Kidney (tissue), 14 donors: ENCODE data around the gene C8A. TPM values are rescaled to one million over a fixed set of nuclear protein-coding genes. Genes with fewer than 3 reads are reported as not detected.
A peak's percentile ranks its signal among the peaks of the same experiment; 100 is the strongest.

ENCODE experiments used
- DNase-seq, 5 donors: peaks; one replicate each; pipeline ENCODE4 v3.0.0-alpha.2; 2013 to 2020
- FAIRE-seq: peaks from 2 replicates; lab custom pipeline; 2012; peaks lifted over from hg19 to GRCh38; lab: Jason Lieb, UNC
- H3K27ac ChIP-seq, 2 donors: one replicate each; pipeline ENCODE4 v1.7.0; 2013; ENCODE audit warnings: low read depth in 2 of 2, low read length in 2 of 2, inconsistent platforms in 1 of 2
- H3K27me3 ChIP-seq: one replicate; pipeline ENCODE4 v1.7.1; 2013; ENCODE audit warnings: low read length, inconsistent platforms; ENCODE audit not compliant: control insufficient read depth, insufficient read depth
- H3K36me3 ChIP-seq, 3 donors: one replicate each; pipeline versions ENCODE4 v1.7.0 to v1.7.1; 2013; ENCODE audit warnings: low read length in 3 of 3, control low read depth in 1 of 3, inconsistent platforms in 1 of 3; ENCODE audit not compliant: insufficient read depth in 3 of 3, control insufficient read depth in 2 of 3
- H3K4me1 ChIP-seq, 3 donors: one replicate each; pipeline versions ENCODE4 v1.7.0 to v1.7.1; 2013; ENCODE audit warnings: low read length in 3 of 3, inconsistent platforms in 1 of 3, low read depth in 1 of 3; ENCODE audit not compliant: control insufficient read depth in 2 of 3, insufficient read depth in 2 of 3
- H3K4me3 ChIP-seq, 3 donors: one replicate each; pipeline versions ENCODE4 v1.7.0 to v1.8.1; 2013; ENCODE audit warnings: low read length in 3 of 3, control low read depth in 1 of 3, inconsistent platforms in 1 of 3
- H3K9ac ChIP-seq, 3 donors: one replicate each; pipeline versions ENCODE4 v1.7.0 to v1.7.1; 2013; ENCODE audit warnings: low read length in 3 of 3, control low read depth in 1 of 3, inconsistent platforms in 1 of 3
- H3K9me3 ChIP-seq, 3 donors: one replicate each; pipeline versions ENCODE4 v1.7.0 to v1.7.1; 2013; ENCODE audit warnings: low read length in 3 of 3, control low read depth in 1 of 3, inconsistent platforms in 1 of 3; ENCODE audit not compliant: control insufficient read depth in 2 of 3, insufficient read depth in 1 of 3
- intact Hi-C: fragments of 100-400 bp; cut with DNase I; formaldehyde crosslinking; loops from one replicate; pipeline ENCODE4 v1.11.1; 2022
- polyA plus RNA-seq: library from polyadenylated mRNA; stranded (reverse); fragments of 350-450 nt; fragmentation: Illumina TruSeq; extraction: RNeasy Lipid Tissue Mini Kit (QIAGEN cat#74804); gene quantifications from one replicate; pipeline ENCODE4 v1.2.3, GENCODE V29; 2014; ENCODE audit warnings: low read depth, low replicate concordance; ENCODE audit not compliant: insufficient read depth
- total RNA-seq: library from RNA; stranded (reverse); fragmentation: NEBNext Ultra II Directional; extraction: Animal tissue kit (Norgen Biotek cat#: 25700); gene quantifications from one replicate; pipeline ENCODE4 v1.2.1, GENCODE V29; 2021
- TF ChIP-seq, protein P1 (sequence below): IDR thresholded peaks from 3 replicates; pipeline ENCODE4 v1.5.1; 2012; ENCODE audit warnings: mild to moderate bottlenecking, moderate library complexity, borderline replicate concordance; ENCODE audit not compliant: insufficient read depth; ENCODE audit errors: extremely low read depth
- donor health status: control.
- donor health status: control.
- donor health status: control.
- donor health status: control.
- donor health status: control.
- donor health status: DM: yes; HTN: yes; CAD: no.
- donor health status: Normal renal cell carcinoma (clear cell type).

The C8A gene
- total and polyA plus RNA-seq, 2 donors from 2014 or later: 0.09 TPM; not detected in 1

GRCh38 chr1:56915960-56916359 lies 61.4 kb downstream of the C8A start:
- DNase-seq (peak; percentile 51 to 92 (median 69)), FAIRE-seq (no peak)
- Histone ChIP-seq H3K27me3 (no peaks in the 10 kb centered on the region), H3K27ac (no peak overlapping the region), H3K9me3 (no peaks in the 10 kb centered on the region), H3K4me3 (no peak overlapping the region), H3K9ac (no peak overlapping the region), H3K36me3 (no peaks in the 10 kb centered on the region), H3K4me1 (peaks cover 3 to 21% (median 15%) of the 10 kb centered on the region in 3 donors)
- TF ChIP-seq, protein P1, sequence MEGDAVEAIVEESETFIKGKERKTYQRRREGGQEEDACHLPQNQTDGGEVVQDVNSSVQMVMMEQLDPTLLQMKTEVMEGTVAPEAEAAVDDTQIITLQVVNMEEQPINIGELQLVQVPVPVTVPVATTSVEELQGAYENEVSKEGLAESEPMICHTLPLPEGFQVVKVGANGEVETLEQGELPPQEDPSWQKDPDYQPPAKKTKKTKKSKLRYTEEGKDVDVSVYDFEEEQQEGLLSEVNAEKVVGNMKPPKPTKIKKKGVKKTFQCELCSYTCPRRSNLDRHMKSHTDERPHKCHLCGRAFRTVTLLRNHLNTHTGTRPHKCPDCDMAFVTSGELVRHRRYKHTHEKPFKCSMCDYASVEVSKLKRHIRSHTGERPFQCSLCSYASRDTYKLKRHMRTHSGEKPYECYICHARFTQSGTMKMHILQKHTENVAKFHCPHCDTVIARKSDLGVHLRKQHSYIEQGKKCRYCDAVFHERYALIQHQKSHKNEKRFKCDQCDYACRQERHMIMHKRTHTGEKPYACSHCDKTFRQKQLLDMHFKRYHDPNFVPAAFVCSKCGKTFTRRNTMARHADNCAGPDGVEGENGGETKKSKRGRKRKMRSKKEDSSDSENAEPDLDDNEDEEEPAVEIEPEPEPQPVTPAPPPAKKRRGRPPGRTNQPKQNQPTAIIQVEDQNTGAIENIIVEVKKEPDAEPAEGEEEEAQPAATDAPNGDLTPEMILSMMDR: no peak
- intact Hi-C loops: no loop called here

DNA sequence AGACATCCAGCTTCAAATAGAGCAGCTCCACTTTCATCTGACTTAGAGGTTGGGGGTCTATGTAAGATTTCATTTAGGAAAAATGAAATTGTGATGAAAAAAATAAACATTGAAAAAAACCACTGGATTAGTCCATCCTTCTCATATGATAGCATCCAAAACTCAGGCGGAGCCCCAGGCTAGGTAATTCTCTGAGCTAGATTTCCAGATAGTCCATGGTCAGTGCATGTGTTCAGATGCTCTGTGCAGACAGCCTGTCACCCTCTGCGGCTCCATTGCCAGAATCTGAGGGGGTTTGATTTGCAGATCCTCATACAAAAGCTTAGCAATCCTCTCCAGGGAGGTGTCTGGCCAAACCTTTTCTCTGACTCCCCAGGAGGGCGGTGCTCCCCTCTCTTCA lies 62.0 kb downstream of the C8A start:
- TF ChIP-seq, protein P1: no peak
- no peak overlapping the region for H3K9ac ChIP-seq
- DNase-seq (no peak), FAIRE-seq (no peak)
- intact Hi-C loops: no loop called here
- no peaks in the 10 kb centered on the region for H3K36me3 ChIP-seq
- no peaks in the 10 kb centered on the region for H3K27me3 ChIP-seq
- H3K4me3 ChIP-seq: no peak overlapping the region
- H3K9me3 ChIP-seq: no peaks in the 10 kb centered on the region
- no peak overlapping the region for H3K27ac ChIP-seq
- peaks cover 3 to 23% (median 15%) of the 10 kb centered on the region in 3 donors for H3K4me1 ChIP-seq

DNA sequence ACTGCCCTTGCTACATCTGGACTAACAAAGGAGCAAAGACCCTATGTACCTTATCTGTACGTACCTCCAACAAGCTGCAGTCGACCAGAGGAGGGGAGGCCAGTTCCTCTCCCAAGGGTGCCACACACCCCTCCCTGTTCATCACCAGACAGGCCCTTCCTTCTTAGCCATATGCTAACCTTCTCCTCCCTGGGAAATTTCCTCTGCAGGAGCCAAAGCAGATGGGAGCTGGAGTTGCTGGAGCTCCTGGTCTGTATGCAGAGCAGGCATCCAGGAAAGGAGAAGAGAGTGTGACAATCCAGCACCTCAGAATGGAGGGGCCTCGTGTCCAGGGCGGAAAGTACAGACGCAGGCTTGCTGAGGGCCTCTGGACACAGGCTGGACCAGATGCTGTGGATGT lies 62.8 kb downstream of the C8A start:
- TF ChIP-seq, protein P1: no peak
- no peak overlapping the region for H3K9ac ChIP-seq
- H3K36me3 ChIP-seq: no peaks in the 10 kb centered on the region
- no peaks in the 10 kb centered on the region for H3K27me3 ChIP-seq
- no peak overlapping the region for H3K27ac ChIP-seq
- no peak for DNase-seq
- H3K4me1 ChIP-seq: peaks cover 3 to 30% (median 15%) of the 10 kb centered on the region in 3 donors
- intact Hi-C loops: no loop called here
- no peak overlapping the region for H3K4me3 ChIP-seq
- no peaks in the 10 kb centered on the region for H3K9me3 ChIP-seq
- no peak for FAIRE-seq

DNA sequence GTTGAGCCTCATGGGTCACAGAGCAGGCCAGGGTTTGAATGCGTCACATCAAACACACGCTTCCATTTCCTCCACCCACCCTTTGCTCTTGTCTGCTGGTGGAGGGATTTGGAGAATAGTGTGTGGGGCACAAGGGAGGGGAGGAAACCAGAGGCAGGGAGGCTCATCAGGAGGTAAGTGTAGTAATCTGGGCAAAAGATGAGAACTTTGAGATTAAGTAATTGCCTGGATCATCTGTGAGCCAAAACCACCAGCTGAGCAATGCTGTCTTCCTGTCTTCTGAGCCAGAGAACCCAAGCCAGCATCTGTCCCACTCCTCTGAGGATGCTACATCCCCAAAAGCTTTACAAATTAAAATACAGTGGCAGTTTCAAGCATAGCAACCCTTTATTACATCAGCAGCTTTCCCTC lies 66.0 kb downstream of the C8A start:
- Histone ChIP-seq H3K27ac (peak overlapping the region; percentile 75), H3K4me1 (peaks cover 3 to 46% (median 18%) of the 10 kb centered on the region in 3 donors), H3K9ac (no peak overlapping the region), H3K9me3 (no peaks in the 10 kb centered on the region), H3K27me3 (no peaks in the 10 kb centered on the region), H3K36me3 (no peaks in the 10 kb centered on the region), H3K4me3 (no peak overlapping the region)
- FAIRE-seq (no peak), DNase-seq (peak in 3 of 5 donors; percentile 50 to 71 (median 60))
- TF ChIP-seq, protein P1: no peak
- intact Hi-C loops: no loop called here
